Left ventricle myocardium inferior (tissue), 1 donor: Measurements from ENCODE around the gene WDR90. TPM values are rescaled to one million over a fixed set of nuclear protein-coding genes. Genes with fewer than 3 reads are reported as not detected.

Source experiments
- DNase-seq: peaks from one replicate; pipeline ENCODE4 v3.0.0-alpha.2; 2020
- H3K27ac ChIP-seq: fragments of 200-600 bp; replicated peaks from 2 replicates; pipeline ENCODE4 v1.8.0; 2021
- H3K27me3 ChIP-seq: fragments of 200-600 bp; 2 replicates; pipeline ENCODE4 v1.8.0; 2021; ENCODE audit warnings: low read depth
- H3K36me3 ChIP-seq: fragments of 200-600 bp; 2 replicates; pipeline ENCODE4 v1.8.0; 2021
- H3K4me1 ChIP-seq: fragments of 200-600 bp; 2 replicates; pipeline ENCODE4 v1.8.0; 2021
- H3K4me3 ChIP-seq: fragments of 200-600 bp; 2 replicates; pipeline ENCODE4 v1.8.0; 2021; ENCODE audit warnings: mild to moderate bottlenecking, moderate library complexity
- H3K9me3 ChIP-seq: fragments of 200-600 bp; replicated peaks from 2 replicates; pipeline ENCODE4 v1.8.0; 2021
- CTCF ChIP-seq: fragments of 200-600 bp; IDR thresholded peaks from 2 replicates; pipeline ENCODE4 v1.8.0; 2021; ENCODE audit warnings: antibody characterized with exemption, mild to moderate bottlenecking, borderline replicate concordance
- intact Hi-C: fragments of 100-400 bp; cut with micrococcal nuclease; formaldehyde crosslinking; loops from one replicate; pipeline ENCODE4 v1.11.0; 2022
- total RNA-seq: library from RNA; stranded (reverse); fragmentation: NEBNext Ultra II Directional; extraction: Animal tissue kit (Norgen Biotek cat#: 25700); gene quantifications from one replicate; pipeline ENCODE4 v1.2.1, GENCODE V29; 2021
- donor health status: DM: no; HTN: yes; CAD: no; lungs with severe emphysema.

The WDR90 gene
- total RNA-seq, 1 donor from 2014 or later: 9.2 TPM

DNA sequence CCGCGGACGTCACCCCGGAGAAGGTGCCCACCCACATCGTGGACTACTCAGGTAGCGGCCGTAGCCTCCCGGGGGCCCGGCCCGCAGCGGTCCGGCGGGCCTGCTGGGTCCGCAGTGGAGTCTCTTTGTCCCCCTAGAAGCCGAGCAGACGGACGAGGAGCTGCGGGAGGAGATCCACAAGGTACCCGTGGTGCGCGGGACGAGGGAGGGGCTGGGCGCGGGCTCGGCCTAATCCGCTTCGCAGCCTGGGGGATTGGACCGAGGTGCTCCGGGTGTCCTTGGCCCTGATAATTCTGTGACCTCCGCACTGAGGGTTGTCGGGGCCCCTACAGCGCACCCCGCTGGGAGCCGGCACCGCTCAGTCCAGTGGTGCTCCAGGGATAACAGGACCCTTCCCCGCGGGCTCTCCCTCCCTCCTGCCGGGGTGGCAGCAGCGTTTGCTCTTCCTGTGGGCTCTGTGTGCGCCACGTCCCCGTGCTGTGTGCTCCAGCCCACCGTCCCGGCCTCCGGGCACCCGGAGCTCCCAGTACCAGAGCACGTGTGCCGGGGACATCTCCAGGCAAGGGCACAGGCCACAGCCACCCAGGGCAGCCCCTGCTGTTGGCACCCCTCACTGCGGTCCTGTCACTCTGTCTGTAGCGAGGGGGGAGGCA, 19.5 kb downstream of the WDR90 start:
- H3K36me3 ChIP-seq: peaks cover 48% of the 10 kb centered on the region
- H3K27me3 ChIP-seq: no peaks in the 10 kb centered on the region
- intact Hi-C loops: no loop called here
- no peak for TF ChIP-seq CTCF
- peaks cover 25% of the 10 kb centered on the region for H3K4me1 ChIP-seq
- no peaks in the 10 kb centered on the region for H3K9me3 ChIP-seq
- H3K27ac ChIP-seq: peak overlapping the region; percentile 95
- H3K4me3 ChIP-seq: peak overlapping the region; percentile 100
- DNase-seq: no peak

DNA sequence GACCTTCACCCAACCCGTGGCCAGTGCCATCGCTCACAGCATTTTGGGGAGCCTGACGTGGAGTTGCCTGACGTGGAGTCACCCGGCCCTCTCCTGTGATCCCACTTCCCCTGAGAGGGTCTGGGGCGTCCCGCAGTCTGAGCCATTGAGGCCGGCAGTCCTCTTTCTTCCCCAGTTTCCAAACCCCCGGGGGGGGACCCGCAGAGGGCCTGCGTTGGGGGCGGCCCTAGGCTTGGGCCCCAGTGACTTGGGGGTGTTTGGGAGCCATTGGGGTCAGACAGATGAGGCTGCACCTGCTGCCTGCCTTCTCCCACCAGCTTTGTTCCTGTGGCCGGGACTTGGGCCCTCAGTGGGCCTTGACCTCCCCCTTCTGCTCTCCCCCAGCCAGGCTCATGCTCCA, 20.5 kb downstream of the WDR90 start:
- no peak for DNase-seq
- TF ChIP-seq CTCF: no peak
- no peaks in the 10 kb centered on the region for H3K27me3 ChIP-seq
- intact Hi-C loops: no loop called here
- peaks cover 32% of the 10 kb centered on the region for H3K4me1 ChIP-seq
- H3K36me3 ChIP-seq: peaks cover 55% of the 10 kb centered on the region
- H3K4me3 ChIP-seq: peak overlapping the region; percentile 100
- no peaks in the 10 kb centered on the region for H3K9me3 ChIP-seq
- no peak overlapping the region for H3K27ac ChIP-seq

- DNase-seq: no peak
- intact Hi-C loops: no loop called here
- Histone ChIP-seq H3K4me1 (peaks cover 42% of the 10 kb centered on the region), H3K27ac (no peak overlapping the region), H3K27me3 (no peaks in the 10 kb centered on the region), H3K4me3 (no peak overlapping the region), H3K36me3 (peaks cover 55% of the 10 kb centered on the region), H3K9me3 (no peaks in the 10 kb centered on the region)
- no peak for TF ChIP-seq CTCF
Measured at GRCh38 chr16:670485-671352, 21.6 kb downstream of the WDR90 start.

DNA sequence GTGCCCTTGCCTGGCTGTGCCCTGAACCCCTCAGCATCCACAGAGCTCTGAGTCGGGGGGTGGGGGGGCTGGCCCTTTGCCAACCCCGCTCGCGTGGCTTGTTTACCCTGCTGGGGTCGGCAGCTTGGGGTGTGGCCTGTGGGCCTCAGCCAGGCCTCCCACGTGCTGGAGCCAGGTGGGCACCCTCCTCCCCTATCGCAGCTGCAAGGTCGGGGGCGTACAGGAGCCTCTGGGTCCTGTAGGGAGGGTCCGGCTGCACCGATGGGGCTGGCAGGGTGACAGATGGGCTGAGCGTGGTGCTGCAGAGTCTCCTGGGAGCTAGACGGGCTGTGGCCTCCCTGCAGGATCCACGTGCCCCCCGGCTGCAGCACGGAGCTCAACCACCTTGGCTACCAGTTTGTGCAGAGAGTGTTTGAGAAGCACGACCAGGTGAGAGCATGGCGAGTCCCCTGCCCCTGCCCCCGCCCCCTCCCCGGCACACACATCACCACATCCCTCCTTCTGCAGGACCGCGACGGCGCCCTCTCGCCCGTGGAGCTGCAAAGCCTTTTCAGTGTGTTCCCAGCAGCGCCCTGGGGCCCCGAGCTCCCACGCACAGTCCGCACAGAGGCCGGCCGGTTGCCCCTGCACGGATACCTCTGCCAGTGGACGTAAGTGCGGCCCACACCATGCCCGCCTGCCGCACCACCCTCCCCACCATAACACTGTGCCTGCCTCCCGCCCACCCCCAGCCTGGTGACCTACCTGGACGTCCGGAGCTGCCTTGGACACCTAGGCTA, 22.4 kb downstream of the WDR90 start:
- Histone ChIP-seq H3K27ac (no peak overlapping the region), H3K36me3 (peaks cover 55% of the 10 kb centered on the region), H3K4me3 (no peak overlapping the region), H3K9me3 (no peaks in the 10 kb centered on the region), H3K27me3 (peaks cover 2% of the 10 kb centered on the region), H3K4me1 (peaks cover 50% of the 10 kb centered on the region)
- no peak for DNase-seq
- no peak for TF ChIP-seq CTCF
- intact Hi-C loops: no loop called here

DNA sequence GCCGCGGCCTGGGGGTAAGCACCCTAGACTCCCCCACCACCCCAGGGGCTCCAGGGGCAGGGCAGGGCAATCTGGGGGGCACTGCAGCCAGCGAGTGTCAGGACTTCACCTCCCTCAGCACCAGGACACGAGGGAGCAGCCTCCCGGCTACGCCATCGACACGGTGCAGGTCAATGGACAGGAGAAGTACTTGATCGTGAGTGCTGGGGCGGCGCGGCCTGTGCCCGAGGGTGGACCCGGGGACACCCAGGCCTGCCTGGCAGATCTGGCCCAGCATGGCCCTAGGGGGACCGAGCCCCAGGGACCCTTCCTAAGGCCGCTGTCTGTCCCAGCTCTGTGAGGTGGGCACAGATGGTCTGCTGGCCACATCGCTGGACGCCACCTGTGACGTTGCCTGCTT, 23.2 kb downstream of the WDR90 start:
- intact Hi-C loops: no loop called here
- Histone ChIP-seq H3K27ac (no peak overlapping the region), H3K4me3 (no peak overlapping the region), H3K27me3 (peaks cover 11% of the 10 kb centered on the region), H3K9me3 (no peaks in the 10 kb centered on the region), H3K4me1 (peaks cover 45% of the 10 kb centered on the region), H3K36me3 (peaks cover 55% of the 10 kb centered on the region)
- no peak for TF ChIP-seq CTCF
- no peak for DNase-seq
